GM19099 (cell line): Measurements from ENCODE around the gene SH3BP4.

ENCODE experiments used
- POLR2A ChIP-seq: IDR thresholded peaks from 3 replicates; pipeline ENCODE4 v1.6.1; 2011; ENCODE audit warnings: low read depth; ENCODE audit not compliant: insufficient read length; ENCODE audit errors: extremely low read depth

SH3BP4 gene

GRCh38 chr2:235051436-235052260 is 99.8 kb downstream of the SH3BP4 start:
- no peak for TF ChIP-seq POLR2A

GRCh38 chr2:235052514-235053354 is 100.9 kb downstream of the SH3BP4 start:
- no peak for TF ChIP-seq POLR2A

DNA sequence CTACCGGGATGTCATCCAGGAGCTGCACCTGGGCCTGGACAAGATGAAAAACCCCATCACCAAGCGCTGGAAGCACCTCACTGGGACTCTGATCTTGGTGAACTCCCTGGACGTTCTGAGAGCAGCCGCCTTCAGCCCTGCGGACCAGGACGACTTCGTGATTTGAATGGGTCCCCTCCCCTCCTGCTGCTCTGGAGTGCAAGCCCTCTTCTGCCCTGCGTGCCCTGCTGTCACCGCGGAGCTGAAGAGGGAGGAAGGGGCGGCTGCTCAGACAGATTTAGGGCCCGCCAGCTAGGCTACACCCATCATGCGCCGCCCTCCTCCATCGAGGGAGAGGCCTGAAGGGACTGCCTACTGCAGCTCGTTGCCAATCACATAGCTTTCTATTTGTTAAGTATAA is 101.8 kb downstream of the SH3BP4 start:
- no peak for TF ChIP-seq POLR2A

DNA sequence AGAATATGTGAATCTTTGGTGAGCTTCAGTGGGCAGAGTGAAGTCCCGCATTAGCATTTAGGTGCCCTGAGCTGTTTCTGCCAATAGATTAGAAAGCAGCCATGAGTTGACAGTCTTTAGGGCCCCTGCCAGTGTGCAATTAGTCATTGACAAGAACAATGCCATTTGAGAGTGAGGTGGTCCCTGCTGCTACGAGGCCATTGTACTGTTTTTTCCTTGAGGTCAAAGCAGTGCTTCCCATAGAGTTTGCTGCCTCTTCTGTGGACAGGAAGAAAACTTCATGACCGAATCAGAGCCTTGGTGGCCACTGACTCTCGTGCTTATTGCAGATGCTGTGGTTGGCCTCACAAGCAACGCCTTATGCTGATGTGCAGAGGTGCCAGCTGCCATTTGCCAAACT is 102.7 kb downstream of the SH3BP4 start:
- TF ChIP-seq POLR2A: no peak

GRCh38 chr2:235054919-235055318 is 103.1 kb downstream of the SH3BP4 start:
- TF ChIP-seq POLR2A: no peak

- TF ChIP-seq POLR2A: no peak
Observed at GRCh38 chr2:235055891-235056516, 104.2 kb downstream of the SH3BP4 start.

GRCh38 chr2:235056768-235057167 is 105.0 kb downstream of the SH3BP4 start:
- no peak for TF ChIP-seq POLR2A

DNA sequence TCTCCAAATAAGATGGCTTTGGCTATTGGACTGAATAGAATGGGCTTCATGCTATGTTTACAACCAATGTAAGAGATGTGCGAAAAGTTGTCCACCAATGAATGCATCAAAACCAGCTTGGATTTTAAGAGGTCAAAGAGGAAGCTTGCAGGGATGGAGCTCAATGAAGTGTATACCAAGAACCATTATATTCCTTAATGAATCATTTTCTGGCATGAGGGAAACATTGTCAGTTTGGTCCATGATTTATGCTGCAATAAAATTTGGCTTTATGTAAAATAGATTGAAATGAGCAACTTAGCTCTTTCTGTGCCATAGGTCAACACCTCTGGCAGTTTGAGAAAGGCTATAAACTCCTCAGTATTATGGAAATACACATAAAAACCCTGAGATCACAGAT is 107.3 kb downstream of the SH3BP4 start:
- no peak for TF ChIP-seq POLR2A

DNA sequence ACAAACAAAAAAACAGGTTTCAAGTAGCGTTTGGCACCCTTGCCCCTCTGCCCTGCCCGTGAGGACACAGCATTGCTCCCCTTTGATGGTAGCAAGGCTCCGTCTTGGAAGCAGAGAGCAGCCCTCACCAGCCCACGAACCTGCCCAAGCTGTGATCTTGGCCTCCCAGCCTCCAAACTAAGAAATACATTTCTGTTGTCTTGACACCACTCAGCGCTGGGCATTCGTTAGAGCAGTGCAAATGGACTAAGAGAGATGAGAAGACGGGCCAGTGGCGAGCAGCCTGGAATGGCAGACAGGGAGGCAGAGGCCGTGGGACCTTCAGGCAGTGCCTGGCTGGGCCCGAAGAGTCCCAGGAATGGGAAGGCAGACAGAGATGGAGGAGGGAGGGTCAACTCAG is 109.8 kb downstream of the SH3BP4 start:
- TF ChIP-seq POLR2A: no peak

DNA sequence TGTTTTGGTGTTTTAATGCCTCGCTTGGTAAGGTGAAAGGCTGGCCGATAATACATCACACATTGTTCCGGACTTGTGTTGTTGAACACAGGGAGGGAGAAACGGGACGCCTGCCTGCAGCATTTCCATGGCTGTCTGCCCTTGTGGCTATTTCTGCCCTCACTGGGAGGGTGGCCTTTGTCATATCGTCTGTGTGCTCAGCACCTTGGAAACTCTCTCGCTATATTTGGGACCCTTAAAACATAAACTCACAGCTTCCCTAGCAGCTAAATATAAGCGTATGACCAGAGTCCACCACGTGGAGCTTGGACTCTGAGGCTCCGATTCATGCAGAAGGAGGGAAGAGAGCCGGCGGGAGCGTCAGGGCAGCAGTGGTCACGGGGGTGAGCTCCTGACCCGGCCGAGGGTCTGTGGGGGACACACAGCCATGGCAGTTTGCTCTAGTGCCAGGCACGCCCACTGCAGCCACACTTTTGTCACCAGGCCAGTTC is 111.7 kb downstream of the SH3BP4 start:
- no peak for TF ChIP-seq POLR2A

DNA sequence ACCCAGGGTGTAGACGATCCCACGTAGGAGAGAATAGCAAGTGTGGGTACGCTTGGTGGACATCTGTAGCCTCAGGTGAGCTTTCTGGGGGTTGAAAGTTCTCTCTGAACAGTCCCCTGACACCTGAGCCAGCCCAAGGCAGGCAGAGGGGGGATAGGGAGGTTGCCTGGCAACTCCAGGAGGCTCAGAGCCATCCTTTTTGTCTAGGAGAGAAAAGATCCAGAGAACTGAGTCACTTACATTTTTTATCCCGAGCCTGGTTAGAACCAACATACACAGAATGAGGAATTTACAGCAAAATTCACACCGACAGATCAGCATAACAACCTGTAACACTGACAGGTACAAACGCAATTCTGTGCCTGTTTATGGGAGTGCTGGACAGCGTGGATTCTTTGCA is 113.2 kb downstream of the SH3BP4 start:
- TF ChIP-seq POLR2A: no peak

GRCh38 chr2:235066490-235066889 is 114.7 kb downstream of the SH3BP4 start:
- no peak for TF ChIP-seq POLR2A

DNA sequence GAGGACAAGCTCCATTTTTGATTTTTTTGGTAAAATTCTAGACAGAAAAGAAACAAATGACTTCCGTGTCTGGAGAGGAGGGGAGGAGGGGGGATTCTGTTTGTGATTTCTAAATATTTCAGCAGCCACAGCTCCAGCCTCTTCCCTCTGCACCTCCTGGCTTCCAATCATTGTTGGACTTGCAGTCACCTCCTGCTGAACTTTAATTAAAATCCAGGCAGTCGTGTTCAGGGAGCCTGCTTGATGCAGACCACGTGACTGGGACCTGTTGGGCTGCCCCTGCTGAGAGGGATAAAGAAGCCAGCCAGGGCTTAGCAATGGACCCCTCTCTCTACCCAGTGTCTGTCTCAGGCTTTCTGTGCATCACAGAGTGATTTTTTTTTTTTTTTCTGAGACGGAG is 115.1 kb downstream of the SH3BP4 start:
- TF ChIP-seq POLR2A: no peak

- TF ChIP-seq POLR2A: no peak
Observed at GRCh38 chr2:235068701-235069100, 116.9 kb downstream of the SH3BP4 start.

DNA sequence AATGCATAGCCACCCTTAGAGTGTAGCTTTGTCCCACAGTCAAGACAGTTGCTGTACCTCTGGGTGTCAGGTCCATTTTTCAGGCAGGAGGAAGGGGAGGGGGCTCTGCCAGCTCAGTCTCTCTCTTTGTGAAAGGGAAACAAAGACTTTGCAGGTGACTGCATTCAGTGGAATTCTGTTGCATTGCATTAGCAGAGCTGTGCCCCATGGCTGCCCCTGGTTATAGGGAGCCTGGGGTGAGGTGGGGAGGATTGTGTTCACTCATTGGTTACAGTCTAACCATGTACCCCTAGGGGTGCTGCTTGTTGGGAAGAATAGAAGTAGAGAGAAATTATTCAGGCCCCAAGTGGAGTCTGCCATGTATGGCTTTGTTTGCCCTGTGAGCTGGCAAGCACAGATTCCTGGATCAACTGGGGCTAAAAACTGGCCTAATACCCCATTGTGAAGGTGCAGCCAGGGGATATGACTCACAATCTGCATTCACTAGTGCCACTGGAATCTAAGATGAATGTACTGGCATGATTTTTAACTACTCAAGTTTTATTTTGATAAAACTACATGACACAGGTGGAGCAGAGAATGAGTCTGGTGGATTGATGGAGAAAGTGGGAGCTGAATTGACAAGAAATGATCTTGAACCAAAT is 118.4 kb downstream of the SH3BP4 start:
- no peak for TF ChIP-seq POLR2A

DNA sequence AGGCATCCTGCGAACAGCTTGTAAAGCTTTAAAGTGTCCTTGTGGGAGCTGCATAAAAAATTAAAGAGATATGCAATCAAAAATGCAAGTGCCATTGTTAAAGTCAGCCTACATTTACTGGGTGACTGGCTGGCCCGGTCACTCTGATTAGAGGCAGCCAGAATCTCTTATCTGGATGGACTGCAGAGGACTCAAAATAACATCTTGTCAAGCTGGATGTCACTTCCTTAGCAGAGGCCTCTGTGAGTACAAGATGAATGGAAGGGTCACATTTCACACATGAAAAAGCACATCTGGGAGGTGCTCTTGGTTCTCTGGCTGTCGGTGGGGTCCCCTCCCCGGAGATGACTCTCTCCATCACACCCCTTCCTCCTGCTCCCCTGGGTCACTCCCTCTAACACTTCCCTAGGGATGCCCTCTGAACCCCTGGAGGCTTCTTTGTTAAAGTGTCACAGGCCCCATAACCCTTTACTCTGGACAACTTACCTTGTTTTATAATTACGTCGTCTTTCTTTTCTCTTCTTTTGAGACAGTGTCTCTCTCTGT is 122.1 kb downstream of the SH3BP4 start:
- TF ChIP-seq POLR2A: no peak
